Limb (tissue), 2 donors: ENCODE data around the gene HRAS.

Source experiments
- DNase-seq, 2 donors: peaks; one replicate each; pipeline ENCODE4 v3.0.0-alpha.2; 2016; ENCODE audit errors: extremely low spot score in 2 of 2

Gene HRAS

GRCh38 chr11:567629-568292, 32.4 kb upstream of the HRAS start:
- peak in 1 of 2 donors; percentile 2 for DNase-seq

- DNase-seq, result no peak
Measured at GRCh38 chr11:567011-567628, 31.7 kb upstream of the HRAS start.

GRCh38 chr11:565921-566509, 30.6 kb upstream of the HRAS start:
- DNase-seq, result no peak

- peak in 1 of 2 donors; percentile 34 for DNase-seq
Measured at GRCh38 chr11:563812-564578, 28.6 kb upstream of the HRAS start.

DNA sequence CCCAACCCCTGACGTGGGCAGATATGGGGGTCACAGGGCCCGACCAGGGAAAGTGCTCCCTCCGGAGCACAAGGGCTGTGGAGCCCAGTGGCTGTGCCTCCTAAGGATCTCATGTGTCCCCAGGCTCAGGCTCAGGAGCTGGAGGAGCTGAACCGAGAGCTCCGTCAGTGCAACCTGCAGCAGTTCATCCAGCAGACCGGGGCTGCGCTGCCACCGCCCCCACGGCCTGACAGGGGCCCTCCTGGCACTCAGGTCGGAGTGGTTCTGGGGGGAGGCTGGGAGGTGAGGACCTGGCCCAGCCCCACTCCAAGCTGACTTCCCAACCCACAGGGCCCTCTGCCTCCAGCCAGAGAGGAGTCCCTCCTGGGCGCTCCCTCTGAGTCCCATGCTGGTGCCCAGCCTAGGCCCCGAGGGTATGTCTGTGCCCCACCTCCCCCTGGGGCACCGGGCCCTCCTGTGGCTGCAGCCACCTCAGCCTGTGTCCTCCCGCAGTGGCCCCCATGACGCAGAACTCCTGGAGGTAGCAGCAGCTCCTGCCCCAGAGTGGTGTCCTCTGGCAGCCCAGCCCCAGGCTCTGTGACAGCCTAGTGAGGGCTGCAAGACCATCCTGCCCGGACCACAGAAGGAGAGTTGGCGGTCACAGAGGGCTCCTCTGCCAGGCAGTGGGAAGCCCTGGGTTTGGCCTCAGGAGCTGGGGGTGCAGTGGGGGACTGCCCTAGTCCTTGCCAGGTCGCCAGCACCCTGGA, 27.9 kb upstream of the HRAS start:
- no peak for DNase-seq

GRCh38 chr11:562046-562645, 26.8 kb upstream of the HRAS start:
- no peak for DNase-seq

- DNase-seq, result no peak
Measured at GRCh38 chr11:561148-562003, 26.0 kb upstream of the HRAS start.

DNA sequence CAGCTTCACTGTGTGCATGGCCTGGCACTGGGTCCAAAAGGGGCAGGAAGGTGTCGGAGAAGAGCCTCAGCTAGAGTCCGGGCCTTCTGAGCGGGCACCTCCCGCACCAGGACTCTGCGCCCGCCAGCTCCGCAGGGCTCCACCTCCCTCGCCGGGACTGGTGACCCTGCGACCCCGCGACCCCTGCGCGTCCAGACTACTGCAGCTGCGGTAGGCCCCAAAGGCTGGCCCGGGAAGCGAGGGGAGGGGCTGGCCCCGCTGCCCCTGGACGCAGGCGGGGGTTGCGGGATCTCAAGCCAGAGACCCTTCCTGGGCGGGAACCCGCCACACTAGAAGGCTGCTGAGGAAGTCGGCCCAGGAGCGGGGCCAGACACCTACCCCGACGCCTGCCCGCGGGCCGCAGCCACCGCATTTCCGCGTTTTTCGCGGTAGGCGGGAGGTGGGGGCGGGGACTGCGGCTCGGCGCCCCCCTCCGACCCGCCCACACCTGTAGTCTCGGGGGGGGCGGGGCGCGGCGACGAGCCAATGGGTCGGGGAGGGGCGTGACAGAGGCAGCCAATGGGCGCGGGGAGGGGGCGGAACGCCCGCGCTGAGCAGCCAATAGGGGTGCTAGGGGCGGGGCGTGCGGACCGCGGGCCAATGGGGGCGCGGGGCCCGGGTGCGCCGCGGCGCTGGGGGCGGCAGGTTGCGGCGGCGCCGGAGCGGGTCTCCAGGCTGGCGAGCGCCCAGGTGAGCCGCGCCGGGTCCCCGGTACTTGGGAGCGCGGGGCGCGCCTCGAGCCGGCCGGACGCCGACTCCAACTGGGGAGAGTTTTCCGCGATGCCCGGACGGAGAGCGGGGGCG, 25.1 kb upstream of the HRAS start, which contains the start of the genes LMNTD2 and RASSF7:
Gene LMNTD2, minus strand, starts transcription at position 434 of the 843 bp plus-strand sequence. Its CDS starts 22 bp downstream, at position 412.
Gene RASSF7, plus strand, starts transcription at position 666 of the 843 bp plus-strand sequence. CDS start 799 bp downstream, outside the sequence.
- peak; percentile 88 to 97 for DNase-seq

DNA sequence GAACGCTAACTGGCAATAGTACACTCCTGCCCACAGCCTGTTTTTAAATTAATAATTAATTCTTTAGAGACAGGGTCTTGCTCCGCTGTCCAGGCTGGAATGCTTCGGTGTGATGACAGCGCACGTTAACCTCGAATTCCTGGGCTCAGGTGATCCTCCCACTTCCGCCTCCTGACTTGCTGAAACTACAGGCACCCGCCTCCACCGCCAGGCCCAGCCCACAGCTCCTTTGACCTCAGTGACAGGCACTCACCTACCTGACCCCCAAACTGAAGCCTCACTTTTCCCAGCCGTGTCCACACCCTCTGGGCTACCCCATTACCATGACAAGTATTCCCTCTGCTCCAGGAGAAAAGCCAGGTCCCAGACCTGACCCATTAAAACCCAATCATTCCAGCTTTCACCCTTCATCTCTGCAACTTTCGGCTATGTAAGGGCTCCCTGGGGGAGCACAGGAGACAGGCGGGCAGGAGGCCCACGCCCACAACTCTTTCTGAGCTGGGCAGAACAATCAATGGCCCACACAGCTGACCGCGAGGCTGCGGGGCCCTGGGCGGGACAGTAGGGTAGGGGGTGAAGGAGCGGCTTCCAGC, 24.4 kb upstream of the HRAS start:
- DNase-seq, result no peak

DNA sequence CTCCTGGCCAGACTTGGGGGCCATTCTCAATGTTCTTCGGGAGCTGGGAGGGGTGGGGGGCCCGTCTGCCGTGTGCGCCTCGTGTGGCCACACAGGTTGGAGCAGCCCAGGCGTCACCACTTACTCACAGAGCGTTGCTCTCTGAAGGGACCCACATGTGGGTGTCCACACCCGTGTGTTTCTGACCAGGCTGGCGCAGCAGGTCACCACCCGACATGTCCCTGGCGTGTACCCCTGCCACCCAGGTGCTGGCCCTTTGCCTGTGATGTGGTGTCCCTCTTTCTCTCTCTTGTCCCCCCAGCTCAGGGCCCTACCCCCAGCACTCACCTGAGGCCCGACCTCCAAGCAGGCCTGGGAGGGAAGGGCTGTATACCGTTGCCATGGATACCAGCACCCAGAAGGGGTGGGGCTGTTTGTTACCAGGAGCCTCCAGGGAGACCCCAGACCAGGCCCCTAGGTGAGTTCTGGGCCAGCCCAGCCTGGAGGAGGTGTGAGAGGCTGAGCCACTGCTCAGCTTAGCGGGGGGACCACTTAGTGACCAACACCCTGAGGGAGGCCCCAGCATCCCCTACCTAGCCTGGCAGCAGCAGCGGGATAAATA, 23.7 kb upstream of the HRAS start:
- no peak for DNase-seq

- no peak for DNase-seq
Measured at GRCh38 chr11:558503-558902, 23.1 kb upstream of the HRAS start.

GRCh38 chr11:557328-558132, 22.2 kb upstream of the HRAS start:
- no peak for DNase-seq

DNA sequence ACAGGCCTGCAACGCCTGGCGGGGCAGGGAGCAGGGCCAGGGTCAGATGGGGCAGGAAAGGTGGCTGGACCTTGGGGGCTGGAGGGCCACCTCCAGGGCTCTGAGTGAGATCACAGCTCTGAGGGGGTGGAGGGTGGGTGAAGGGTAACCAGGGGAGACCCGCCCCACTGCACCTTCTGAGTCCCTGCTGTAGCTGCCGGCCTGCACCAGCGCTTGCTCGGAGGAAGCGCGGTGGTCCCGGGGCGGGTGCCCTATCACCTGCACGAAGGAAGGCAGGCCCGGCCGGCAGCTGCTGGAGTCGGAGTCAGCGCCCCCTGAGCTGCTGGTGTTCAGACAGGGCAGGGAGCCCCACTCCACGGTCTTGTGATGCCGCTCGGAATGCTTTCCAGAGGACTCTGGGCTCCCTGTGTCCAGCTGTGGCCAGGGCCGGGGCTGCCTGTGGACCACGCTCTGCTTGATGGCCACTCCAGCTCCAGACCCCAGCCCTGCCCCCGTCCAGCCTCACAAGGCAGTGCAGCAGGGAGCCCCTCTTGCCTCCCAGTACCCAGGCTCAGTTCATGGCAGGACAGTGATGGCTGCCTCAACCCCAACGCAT, 21.4 kb upstream of the HRAS start:
- no peak for DNase-seq

DNA sequence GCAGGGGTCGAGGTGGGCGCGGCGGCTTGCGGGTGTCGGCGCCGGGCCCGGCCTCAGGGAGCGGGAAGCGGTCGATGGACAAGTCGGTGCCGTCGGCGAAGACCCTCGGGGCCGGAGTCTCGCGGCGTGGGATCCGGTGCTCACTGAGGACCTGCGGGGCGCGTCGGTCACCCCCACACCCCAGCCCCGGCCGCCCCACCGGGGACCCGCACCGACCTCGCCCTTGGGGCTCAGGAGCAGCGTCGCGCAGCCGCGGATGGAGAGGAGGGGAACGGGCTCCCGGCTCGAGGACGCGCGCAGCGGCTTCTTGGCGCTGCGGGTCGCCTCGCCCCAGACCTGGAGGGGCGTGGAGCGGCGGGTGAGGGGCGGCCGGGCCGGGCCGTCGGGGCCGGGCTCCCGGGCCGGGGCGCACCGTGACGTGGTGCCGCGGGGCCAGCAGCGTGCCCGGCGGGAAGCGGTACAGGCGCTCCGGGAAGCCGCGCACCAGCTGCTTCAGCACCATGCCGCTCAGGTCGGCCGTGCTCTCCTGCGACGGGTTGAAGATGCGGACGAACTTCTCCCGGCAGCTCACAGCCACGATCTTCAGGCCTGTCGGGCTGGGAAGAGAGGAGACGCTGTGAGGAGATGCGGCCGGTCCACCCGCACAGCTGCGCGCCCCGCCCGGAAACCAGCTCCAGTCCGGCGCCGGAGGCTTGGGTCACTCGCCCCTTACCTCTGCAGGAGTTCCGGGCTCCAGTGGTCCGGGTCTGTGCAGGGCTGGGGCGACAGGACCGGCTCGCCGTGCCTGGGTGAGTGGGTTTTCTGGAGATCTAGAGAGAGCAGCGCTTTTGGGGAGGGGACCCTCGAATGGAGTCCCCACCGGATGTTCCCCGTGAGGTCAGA, 20.6 kb upstream of the HRAS start:
- no peak for DNase-seq

DNA sequence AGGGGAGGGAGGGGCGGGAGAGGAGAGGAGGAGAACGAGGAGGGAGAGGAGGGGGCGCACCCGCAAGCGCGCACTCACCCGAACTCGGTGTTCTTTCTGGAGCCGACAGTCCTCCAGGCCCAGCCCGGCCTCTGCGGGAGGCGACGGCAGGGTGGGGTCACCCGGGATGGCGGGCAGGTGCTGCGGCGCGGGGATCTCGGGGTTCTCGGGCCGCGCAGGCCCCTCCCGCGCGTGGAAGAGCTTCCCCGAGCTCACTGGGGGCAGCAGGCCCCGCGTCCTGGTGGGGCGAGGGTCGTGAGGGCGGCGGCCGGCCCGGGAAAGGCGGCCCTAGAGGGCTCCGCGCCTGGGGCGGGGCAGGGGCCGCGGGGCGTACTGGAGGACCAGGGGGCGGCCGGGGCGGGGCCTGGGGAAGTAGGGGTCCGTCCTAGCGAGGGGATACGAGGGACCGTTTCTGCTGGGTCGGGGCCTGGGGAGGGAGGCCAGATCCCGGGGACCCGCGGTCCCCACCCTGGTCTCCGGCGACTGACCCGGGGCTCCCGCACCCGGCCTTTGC, 19.9 kb upstream of the HRAS start:
- no peak for DNase-seq
